SK-N-SH (cell line): Measurements from ENCODE around the gene SIRT2. TPM values are rescaled to one million over a fixed set of nuclear protein-coding genes. Genes with fewer than 3 reads are reported as not detected.
A peak's percentile ranks its signal among the peaks of the same experiment; 100 is the strongest.

Source experiments
- CTCF ChIA-PET: fragments of 300-600, 350-600 bp; formaldehyde crosslinking; extraction: SDS; loops from one replicate; lab custom pipeline; 2021; lab: Yijun Ruan, JAX
- POLR2A ChIA-PET: fragments of 350-600 bp; sonication (Branson Sonifier 250); formaldehyde crosslinking; extraction: SDS; loops from one replicate; lab custom pipeline; 2020; ENCODE audit warnings: antibody characterized with exemption, inconsistent platforms; lab: Yijun Ruan, JAX
- DNase-seq: peaks from one replicate; pipeline ENCODE4 v3.0.0; 2012
- H2AFZ ChIP-seq: fragments of 200-600 bp; sonication (generic); 2 replicates; pipeline ENCODE4 v1.8.1; 2016; ENCODE audit warnings: antibody characterized with exemption, mild to moderate bottlenecking, low read depth
- H3F3A ChIP-seq: fragments of 200-600 bp; sonication (generic); replicated peaks from 2 replicates; pipeline ENCODE3; 2016; ENCODE audit warnings: antibody characterized with exemption, mild to moderate bottlenecking; ENCODE audit not compliant: insufficient read depth
- H3K27ac ChIP-seq, 2 experiments: fragments of 200-500 bp in 1 of 2; fragments of 200-600 bp in 1 of 2; sonication (Bioruptor generic) in 1 of 2; sonication (generic), shearing (Covaris generic) in 1 of 2; 2 replicates each; pipeline versions ENCODE4 v1.5.1 to v1.6.1; 2014 to 2016; ENCODE audit warnings: low read depth in 2 of 2, inconsistent platforms in 1 of 2, low read length in 1 of 2, mild to moderate bottlenecking in 1 of 2, mixed read lengths in 1 of 2
- H3K27me3 ChIP-seq: fragments of 200-600 bp; sonication (generic), shearing (Covaris generic); 2 replicates; pipeline ENCODE4 v1.6.1; 2016; ENCODE audit warnings: mixed run types; ENCODE audit not compliant: insufficient read depth
- H3K36me3 ChIP-seq, 2 experiments: fragments of 200-500 bp in 1 of 2; fragments of 200-600 bp in 1 of 2; sonication (Bioruptor generic) in 1 of 2; sonication (generic) in 1 of 2; replicated peaks in 1 of 2; 2 replicates each; pipeline versions ENCODE3 to v1.5.1; 2014 to 2016; ENCODE audit warnings: low read length in 1 of 2, mild to moderate bottlenecking in 1 of 2; ENCODE audit not compliant: insufficient read depth in 2 of 2, control insufficient read depth in 1 of 2
- H3K4me1 ChIP-seq, 2 experiments: fragments of 200-500 bp in 1 of 2; fragments of 200-600 bp in 1 of 2; sonication (Bioruptor generic) in 1 of 2; sonication (generic), shearing (Covaris generic) in 1 of 2; 2 replicates each; pipeline versions ENCODE4 v1.5.1 to v1.6.1; 2014 to 2016; ENCODE audit warnings: low read depth in 1 of 2, low read length in 1 of 2, mixed run types in 1 of 2; ENCODE audit not compliant: insufficient read depth in 2 of 2, control insufficient read depth in 1 of 2
- H3K4me2 ChIP-seq: fragments of 200-600 bp; sonication (generic), shearing (Covaris generic); 2 replicates; pipeline ENCODE4 v1.6.1; 2017; ENCODE audit warnings: mixed run types
- H3K4me3 ChIP-seq, 2 experiments: fragments of 200-500 bp in 1 of 2; fragments of 200-600 bp in 1 of 2; sonication (Bioruptor generic) in 1 of 2; sonication (generic), shearing (Covaris generic) in 1 of 2; 2 replicates each; pipeline versions ENCODE4 v1.5.1 to v1.8.1; 2014 to 2016; ENCODE audit warnings: low read depth in 2 of 2, inconsistent platforms in 1 of 2, low read length in 1 of 2, mild to moderate bottlenecking in 1 of 2, mixed read lengths in 1 of 2, moderate library complexity in 1 of 2
- H3K79me2 ChIP-seq: fragments of 200-600 bp; sonication (generic); 2 replicates; pipeline ENCODE4 v1.8.1; 2017; ENCODE audit warnings: mild to moderate bottlenecking; ENCODE audit not compliant: insufficient read depth
- H3K9ac ChIP-seq: fragments of 200-600 bp; sonication (generic); 2 replicates; pipeline ENCODE4 v1.6.1; 2017; ENCODE audit warnings: mixed run types
- H3K9me2 ChIP-seq: fragments of 200-600 bp; sonication (generic); 2 replicates; pipeline ENCODE4 v1.6.1; 2017; ENCODE audit warnings: mixed run types
- H3K9me3 ChIP-seq: fragments of 200-600 bp; sonication (generic); 2 replicates; pipeline ENCODE4 v1.6.1; 2017; ENCODE audit warnings: mixed run types, mild to moderate bottlenecking, moderate library complexity
- H4K20me1 ChIP-seq: fragments of 200-600 bp; sonication (generic); 2 replicates; pipeline ENCODE4 v1.6.1; 2017; ENCODE audit warnings: mild to moderate bottlenecking, mixed run types; ENCODE audit not compliant: insufficient read depth
- EZH2phosphoT487 ChIP-seq: fragments of 200-600 bp; sonication (generic); IDR thresholded peaks from 2 replicates; pipeline ENCODE4 v1.6.1; 2017; ENCODE audit warnings: low read depth, mixed run types, mild to moderate bottlenecking, antibody characterized with exemption, moderate library complexity, borderline replicate concordance
- FOSL2 ChIP-seq: IDR thresholded peaks from 2 replicates; pipeline ENCODE4 v1.4.0; 2012; ENCODE audit warnings: low read depth, mild to moderate bottlenecking, moderate library complexity, borderline replicate concordance
- FOXM1 ChIP-seq: IDR thresholded peaks from 2 replicates; pipeline ENCODE4 v1.4.0; 2012; ENCODE audit warnings: low read depth, mild to moderate bottlenecking
- RAD21 ChIP-seq: IDR thresholded peaks from 2 replicates; pipeline ENCODE4 v1.6.1; 2012; ENCODE audit warnings: mild to moderate bottlenecking, low read length
- RCOR1 ChIP-seq: fragments of 150-350 bp; IDR thresholded peaks from 2 replicates; pipeline ENCODE4 v1.6.1; 2017; ENCODE audit warnings: antibody characterized with exemption, low read length
- RXRA ChIP-seq: IDR thresholded peaks from 2 replicates; pipeline ENCODE4 v1.4.0; 2012; ENCODE audit warnings: low read depth, mild to moderate bottlenecking, borderline replicate concordance
- SIN3A ChIP-seq: IDR thresholded peaks from 2 replicates; pipeline ENCODE4 v1.6.1; 2012; ENCODE audit warnings: low read depth, mild to moderate bottlenecking, low read length, moderate library complexity, borderline replicate concordance
- SMC3 ChIP-seq: IDR thresholded peaks from 2 replicates; pipeline ENCODE4 v1.6.1; 2012; ENCODE audit warnings: low read depth, low read length, improper control_type of control experiment
- TAF1 ChIP-seq: IDR thresholded peaks from 2 replicates; pipeline ENCODE4 v1.6.1; 2012; ENCODE audit warnings: low read depth, mild to moderate bottlenecking, low read length, moderate library complexity, borderline replicate concordance
- WGBS: methylation state at CpG from one replicate; pipeline ENCODE4 v1.1.6; 2017; ENCODE audit warnings: low lambda C conversion rate; 5-methylcytosine and 5-hydroxymethylcytosine counted together
- polyA plus RNA-seq, 3 experiments: library from polyadenylated mRNA; depleted of rRNA; stranded (reverse); fragments of >200 nt; gene quantifications; 2 replicates each; pipeline ENCODE4 v1.2.3, GENCODE V29; 2012
- TF ChIP-seq, protein P1 (sequence below): IDR thresholded peaks from 2 replicates; pipeline ENCODE4 v1.4.0; 2012; ENCODE audit warnings: low read depth, borderline replicate concordance
- TF ChIP-seq, protein P2 (sequence below): fragments of 200-600 bp; sonication (generic); IDR thresholded peaks from 2 replicates; pipeline ENCODE4 v1.6.1; 2017; ENCODE audit warnings: antibody characterized with exemption, mild to moderate bottlenecking, moderate library complexity
- TF ChIP-seq, protein P3 (sequence below): IDR thresholded peaks from 2 replicates; pipeline ENCODE4; 2012

Gene SIRT2
- polyA plus RNA-seq, 1 of the 3 experiments (the other 2 are of a cell fraction), result 39.3 TPM

DNA sequence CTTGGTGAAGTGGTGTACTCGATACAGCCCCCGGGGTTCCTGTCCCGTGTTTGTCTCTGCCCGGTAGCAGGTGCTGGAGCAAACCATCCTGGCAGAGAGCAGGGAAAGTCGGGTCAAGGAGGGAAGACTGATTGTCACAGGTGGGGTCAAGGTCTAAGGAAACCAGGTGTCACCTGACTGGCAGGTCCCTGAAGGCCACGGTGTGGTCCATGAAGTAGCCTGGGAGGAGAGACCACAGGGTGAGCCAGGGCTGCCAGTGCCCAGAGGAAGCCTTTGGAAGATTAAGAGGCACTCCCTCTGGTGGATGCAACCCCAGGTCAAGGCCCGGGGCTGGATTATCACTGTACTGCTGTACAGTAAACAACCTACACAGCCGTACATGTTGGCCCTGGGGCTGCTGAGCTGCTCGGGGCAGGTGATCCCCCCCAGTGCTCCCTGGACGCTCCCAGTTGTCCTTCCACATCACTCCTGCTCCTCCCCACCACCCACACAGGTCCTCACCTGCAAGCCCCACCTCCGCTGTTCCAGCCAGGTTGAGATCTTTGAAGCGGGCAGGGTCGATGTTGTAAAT is 18.6 kb upstream of the SIRT2 start:
- Histone ChIP-seq H3K27ac (peak overlapping the region in 1 of 2 experiments; percentile 14; a peak in 1 of 4 replicates), H3K4me2 (no peak overlapping the region), H3K9me3 (no peaks in the 10 kb centered on the region), H3K9ac (no peak overlapping the region), H4K20me1 (no peaks in the 10 kb centered on the region), H2AFZ (no peak overlapping the region), H3K27me3 (no peaks in the 10 kb centered on the region), H3K79me2 (no peaks in the 10 kb centered on the region), H3F3A (no peaks in the 10 kb centered on the region), H3K4me1 (peaks cover 0 to 10% of the 10 kb centered on the region in 2 experiments; a peak in 1 of 4 replicates), H3K4me3 (no peak overlapping the region), H3K36me3 (peaks cover 0 to 6% of the 10 kb centered on the region in 2 experiments), H3K9me2 (no peaks in the 10 kb centered on the region)
- peak; percentile 65 for DNase-seq
- 73% methylated on average over 10 of the region's 13 CpGs for WGBS
- CTCF ChIA-PET, result interaction anchor here (1.1 to 3.4 kb wide), 3 partner anchors 12 to 18 kb away, joined by 3 to 23 read pairs (median 5); partner anchors contain the start of genes MRPS12, NFKBIB, SARS2 and SIRT2
- TF ChIP-seq FOXM1 (no peak), RCOR1 (no peak), SMC3 (0 out of 2 replicates have a peak, but pooled peaks have one; percentile 13), RAD21 (peak; percentile 26), TAF1 (no peak), SIN3A (no peak), RXRA (no peak), FOSL2 (no peak), EZH2phosphoT487 (no peak)
- TF ChIP-seq, protein P1, sequence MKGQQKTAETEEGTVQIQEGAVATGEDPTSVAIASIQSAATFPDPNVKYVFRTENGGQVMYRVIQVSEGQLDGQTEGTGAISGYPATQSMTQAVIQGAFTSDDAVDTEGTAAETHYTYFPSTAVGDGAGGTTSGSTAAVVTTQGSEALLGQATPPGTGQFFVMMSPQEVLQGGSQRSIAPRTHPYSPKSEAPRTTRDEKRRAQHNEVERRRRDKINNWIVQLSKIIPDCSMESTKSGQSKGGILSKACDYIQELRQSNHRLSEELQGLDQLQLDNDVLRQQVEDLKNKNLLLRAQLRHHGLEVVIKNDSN, result no peak
- TF ChIP-seq, protein P2, sequence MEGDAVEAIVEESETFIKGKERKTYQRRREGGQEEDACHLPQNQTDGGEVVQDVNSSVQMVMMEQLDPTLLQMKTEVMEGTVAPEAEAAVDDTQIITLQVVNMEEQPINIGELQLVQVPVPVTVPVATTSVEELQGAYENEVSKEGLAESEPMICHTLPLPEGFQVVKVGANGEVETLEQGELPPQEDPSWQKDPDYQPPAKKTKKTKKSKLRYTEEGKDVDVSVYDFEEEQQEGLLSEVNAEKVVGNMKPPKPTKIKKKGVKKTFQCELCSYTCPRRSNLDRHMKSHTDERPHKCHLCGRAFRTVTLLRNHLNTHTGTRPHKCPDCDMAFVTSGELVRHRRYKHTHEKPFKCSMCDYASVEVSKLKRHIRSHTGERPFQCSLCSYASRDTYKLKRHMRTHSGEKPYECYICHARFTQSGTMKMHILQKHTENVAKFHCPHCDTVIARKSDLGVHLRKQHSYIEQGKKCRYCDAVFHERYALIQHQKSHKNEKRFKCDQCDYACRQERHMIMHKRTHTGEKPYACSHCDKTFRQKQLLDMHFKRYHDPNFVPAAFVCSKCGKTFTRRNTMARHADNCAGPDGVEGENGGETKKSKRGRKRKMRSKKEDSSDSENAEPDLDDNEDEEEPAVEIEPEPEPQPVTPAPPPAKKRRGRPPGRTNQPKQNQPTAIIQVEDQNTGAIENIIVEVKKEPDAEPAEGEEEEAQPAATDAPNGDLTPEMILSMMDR, result peak; percentile 24; the same call in 1 of the 2 replicates
- TF ChIP-seq, protein P3, sequence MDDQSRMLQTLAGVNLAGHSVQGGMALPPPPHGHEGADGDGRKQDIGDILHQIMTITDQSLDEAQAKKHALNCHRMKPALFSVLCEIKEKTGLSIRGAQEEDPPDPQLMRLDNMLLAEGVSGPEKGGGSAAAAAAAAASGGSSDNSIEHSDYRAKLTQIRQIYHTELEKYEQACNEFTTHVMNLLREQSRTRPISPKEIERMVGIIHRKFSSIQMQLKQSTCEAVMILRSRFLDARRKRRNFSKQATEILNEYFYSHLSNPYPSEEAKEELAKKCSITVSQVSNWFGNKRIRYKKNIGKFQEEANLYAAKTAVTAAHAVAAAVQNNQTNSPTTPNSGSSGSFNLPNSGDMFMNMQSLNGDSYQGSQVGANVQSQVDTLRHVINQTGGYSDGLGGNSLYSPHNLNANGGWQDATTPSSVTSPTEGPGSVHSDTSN, result no peak
- POLR2A ChIA-PET, result interaction anchor here (0.6 to 1.2 kb wide), 3 partner anchors 12 to 51 kb away, joined by 3 to 4 read pairs (median 3); partner anchors contain the start of genes MRPS12 and SARS2
